ENCODE data around the gene CHI3L1.

GRCh38 chr1:203182387-203182953, 4.0 kb downstream of the CHI3L1 start:
- TF ChIP-seq POLR2A (IDR thresholded peaks at IDR 0.05; ENCODE audit: low read depth) (no peak), POLR2AphosphoS5 (IDR thresholded peaks at IDR 0.05) (no peak)
- TF ChIP-seq, protein P1, sequence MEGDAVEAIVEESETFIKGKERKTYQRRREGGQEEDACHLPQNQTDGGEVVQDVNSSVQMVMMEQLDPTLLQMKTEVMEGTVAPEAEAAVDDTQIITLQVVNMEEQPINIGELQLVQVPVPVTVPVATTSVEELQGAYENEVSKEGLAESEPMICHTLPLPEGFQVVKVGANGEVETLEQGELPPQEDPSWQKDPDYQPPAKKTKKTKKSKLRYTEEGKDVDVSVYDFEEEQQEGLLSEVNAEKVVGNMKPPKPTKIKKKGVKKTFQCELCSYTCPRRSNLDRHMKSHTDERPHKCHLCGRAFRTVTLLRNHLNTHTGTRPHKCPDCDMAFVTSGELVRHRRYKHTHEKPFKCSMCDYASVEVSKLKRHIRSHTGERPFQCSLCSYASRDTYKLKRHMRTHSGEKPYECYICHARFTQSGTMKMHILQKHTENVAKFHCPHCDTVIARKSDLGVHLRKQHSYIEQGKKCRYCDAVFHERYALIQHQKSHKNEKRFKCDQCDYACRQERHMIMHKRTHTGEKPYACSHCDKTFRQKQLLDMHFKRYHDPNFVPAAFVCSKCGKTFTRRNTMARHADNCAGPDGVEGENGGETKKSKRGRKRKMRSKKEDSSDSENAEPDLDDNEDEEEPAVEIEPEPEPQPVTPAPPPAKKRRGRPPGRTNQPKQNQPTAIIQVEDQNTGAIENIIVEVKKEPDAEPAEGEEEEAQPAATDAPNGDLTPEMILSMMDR (IDR thresholded peaks at IDR 0.05): no peak

Measured in esophagus muscularis mucosa (tissue), 3 donors.